BLaER1 treated with 17β-estradiol and CSF1 and Interleukin-3, amounts not matched to agents 10 nM and 100 nM (cell line): ENCODE measurements around the gene PABPN1L.

Source experiments
- H3K27ac ChIP-seq, 11 experiments: shearing (Covaris generic); formaldehyde crosslinking; 2 replicates each; pipeline ENCODE4 v1.8.1; 2022
- H3K27me3 ChIP-seq, 11 experiments: shearing (Covaris generic); formaldehyde crosslinking; 2 replicates each; pipeline ENCODE4 v1.8.1; 2022
- H3K36me3 ChIP-seq, 11 experiments: shearing (Covaris generic); formaldehyde crosslinking; 2 replicates each; pipeline ENCODE4 v1.8.1; 2022
- H3K4me1 ChIP-seq, 10 experiments: shearing (Covaris generic); formaldehyde crosslinking; 2 replicates each; pipeline ENCODE4 v1.8.1; 2022
- H3K4me2 ChIP-seq, 11 experiments: shearing (Covaris generic); formaldehyde crosslinking; 2 replicates each; pipeline ENCODE4 v1.8.1; 2022
- H3K4me3 ChIP-seq, 10 experiments: shearing (Covaris generic); formaldehyde crosslinking; 2 replicates each; pipeline ENCODE4 v1.8.1; 2022
- H3K9ac ChIP-seq, 11 experiments: shearing (Covaris generic); formaldehyde crosslinking; 2 replicates each; pipeline ENCODE4 v1.8.1; 2022
- H3K9me3 ChIP-seq, 11 experiments: shearing (Covaris generic); formaldehyde crosslinking; replicated peaks in 1 of 11; 2 replicates each; pipeline ENCODE4 v1.8.1; 2022
- H4K20me1 ChIP-seq, 11 experiments: shearing (Covaris generic); formaldehyde crosslinking; 2 replicates each; pipeline ENCODE4 v1.8.1; 2022
- Cebpa-rat ChIP-seq, 11 experiments: shearing (Covaris generic); IDR thresholded peaks; 2 replicates each; pipeline ENCODE4 v1.8.1; 2022

The PABPN1L gene

GRCh38 chr16:88868974-88869672 lies 2.7 kb upstream of the PABPN1L start:
- TF ChIP-seq Cebpa-rat (IDR thresholded peaks at IDR 0.05) = no peak
- H3K4me3 ChIP-seq = no peak overlapping the region
- H3K4me2 ChIP-seq = peak overlapping the region in 3 of 11 experiments; percentile 21 to 65 (median 55); a peak in 5 of 22 replicates
- peaks cover 0 to 56% (median 15%) of the 10 kb centered on the region in 11 experiments; a peak in 12 of 22 replicates for H4K20me1 ChIP-seq
- H3K27ac ChIP-seq = no peak overlapping the region
- peaks cover 25 to 41% (median 33%) of the 10 kb centered on the region in 11 experiments for H3K27me3 ChIP-seq
- peaks cover 0 to 2% (median 0%) of the 10 kb centered on the region in 11 experiments; a peak in 1 of 22 replicates for H3K36me3 ChIP-seq
- no peaks in the 10 kb centered on the region for H3K9me3 ChIP-seq
- H3K9ac ChIP-seq = no peak overlapping the region
- peaks cover 16 to 73% (median 49%) of the 10 kb centered on the region in 10 experiments for H3K4me1 ChIP-seq

GRCh38 chr16:88867581-88868246 lies 1.3 kb upstream of the PABPN1L start:
- H3K4me3 ChIP-seq = no peak overlapping the region
- no peaks in the 10 kb centered on the region for H3K9me3 ChIP-seq
- H3K4me1 ChIP-seq = peaks cover 16 to 82% (median 59%) of the 10 kb centered on the region in 10 experiments
- peaks cover 0 to 56% (median 13%) of the 10 kb centered on the region in 11 experiments; a peak in 12 of 22 replicates for H4K20me1 ChIP-seq
- peaks cover 25 to 41% (median 33%) of the 10 kb centered on the region in 11 experiments for H3K27me3 ChIP-seq
- H3K36me3 ChIP-seq = peaks cover 1 to 9% (median 4%) of the 10 kb centered on the region in 11 experiments; a peak in 16 of 22 replicates
- H3K27ac ChIP-seq = no peak overlapping the region
- no peak for TF ChIP-seq Cebpa-rat (IDR thresholded peaks at IDR 0.05)
- no peak overlapping the region for H3K9ac ChIP-seq
- peak overlapping the region in 7 of 11 experiments; percentile 24 to 65 (median 58); a peak in 12 of 22 replicates for H3K4me2 ChIP-seq

GRCh38 chr16:88865742-88866141 lies 718 bp downstream of the PABPN1L start:
- peaks cover 0 to 60% (median 6%) of the 10 kb centered on the region in 11 experiments; a peak in 14 of 22 replicates for H4K20me1 ChIP-seq
- no peak for TF ChIP-seq Cebpa-rat (IDR thresholded peaks at IDR 0.05)
- H3K4me1 ChIP-seq = peaks cover 6 to 79% (median 63%) of the 10 kb centered on the region in 10 experiments
- no peak overlapping the region for H3K4me3 ChIP-seq
- peaks cover 13 to 28% (median 21%) of the 10 kb centered on the region in 11 experiments for H3K27me3 ChIP-seq
- peaks cover 21 to 29% (median 24%) of the 10 kb centered on the region in 11 experiments for H3K36me3 ChIP-seq
- H3K27ac ChIP-seq = no peak overlapping the region
- H3K4me2 ChIP-seq = peak overlapping the region in 8 of 11 experiments; percentile 8 to 65 (median 56); a peak in 14 of 22 replicates
- H3K9ac ChIP-seq = peak overlapping the region in 3 of 11 experiments; percentile 7 to 29 (median 24); a peak in 2 of 22 replicates
- H3K9me3 ChIP-seq = no peaks in the 10 kb centered on the region

- Histone ChIP-seq H3K9ac (0 out of 22 replicates have a peak overlapping the region, but pooled peaks of 2 of the 11 experiments have one; percentile 7 to 24), H3K4me3 (no peak overlapping the region), H3K4me1 (peaks cover 6 to 79% (median 63%) of the 10 kb centered on the region in 10 experiments), H3K27ac (no peak overlapping the region), H3K36me3 (peaks cover 25 to 33% (median 28%) of the 10 kb centered on the region in 11 experiments), H3K27me3 (peaks cover 9 to 24% (median 17%) of the 10 kb centered on the region in 11 experiments), H4K20me1 (peaks cover 0 to 61% (median 6%) of the 10 kb centered on the region in 11 experiments; a peak in 14 of 22 replicates), H3K4me2 (peak overlapping the region in 7 of 11 experiments; percentile 8 to 65 (median 55); a peak in 5 of 22 replicates), H3K9me3 (no peaks in the 10 kb centered on the region)
- no peak for TF ChIP-seq Cebpa-rat (IDR thresholded peaks at IDR 0.05)
These were observed 1.1 kb downstream of the PABPN1L start for GRCh38 chr16:88865310-88865709.

- H3K4me2 ChIP-seq = peak overlapping the region in 7 of 11 experiments; percentile 23 to 64 (median 52); a peak in 6 of 22 replicates
- H3K27me3 ChIP-seq = peaks cover 1 to 16% (median 10%) of the 10 kb centered on the region in 11 experiments; a peak in 18 of 22 replicates
- H4K20me1 ChIP-seq = peaks cover 0 to 64% (median 6%) of the 10 kb centered on the region in 11 experiments; a peak in 13 of 22 replicates
- H3K4me1 ChIP-seq = peaks cover 14 to 85% (median 70%) of the 10 kb centered on the region in 10 experiments
- H3K4me3 ChIP-seq = no peak overlapping the region
- peak overlapping the region in 2 of 11 experiments; percentile 35 to 56; a peak in 1 of 22 replicates for H3K9ac ChIP-seq
- no peak for TF ChIP-seq Cebpa-rat (IDR thresholded peaks at IDR 0.05)
- no peaks in the 10 kb centered on the region for H3K9me3 ChIP-seq
- H3K27ac ChIP-seq = peak overlapping the region in 3 of 11 experiments; percentile 21 to 97 (median 25); a peak in 2 of 22 replicates
- H3K36me3 ChIP-seq = peaks cover 25 to 37% (median 33%) of the 10 kb centered on the region in 11 experiments
These were observed 1.9 kb downstream of the PABPN1L start for GRCh38 chr16:88864521-88864920.

- H3K36me3 ChIP-seq = peaks cover 25 to 40% (median 33%) of the 10 kb centered on the region in 11 experiments
- H3K4me3 ChIP-seq = no peak overlapping the region
- peaks cover 0 to 63% (median 6%) of the 10 kb centered on the region in 11 experiments; a peak in 12 of 22 replicates for H4K20me1 ChIP-seq
- peak overlapping the region in 8 of 11 experiments; percentile 23 to 64 (median 52); a peak in 12 of 22 replicates for H3K4me2 ChIP-seq
- H3K9me3 ChIP-seq = no peaks in the 10 kb centered on the region
- peaks cover 18 to 87% (median 74%) of the 10 kb centered on the region in 10 experiments for H3K4me1 ChIP-seq
- H3K27me3 ChIP-seq = peaks cover 0 to 11% (median 5%) of the 10 kb centered on the region in 11 experiments; a peak in 13 of 22 replicates
- peak overlapping the region in 5 of 11 experiments; percentile 6 to 56 (median 31); a peak in 5 of 22 replicates for H3K9ac ChIP-seq
- H3K27ac ChIP-seq = peak overlapping the region in 4 of 11 experiments; percentile 21 to 97 (median 40); a peak in 5 of 22 replicates
- no peak for TF ChIP-seq Cebpa-rat (IDR thresholded peaks at IDR 0.05)
These were observed 2.4 kb downstream of the PABPN1L start for GRCh38 chr16:88864099-88864498.

GRCh38 chr16:88863426-88863825 lies 3.0 kb downstream of the PABPN1L start:
- H3K4me3 ChIP-seq = no peak overlapping the region
- peaks cover 0 to 5% (median 0%) of the 10 kb centered on the region in 11 experiments; a peak in 1 of 22 replicates for H3K27me3 ChIP-seq
- H3K4me2 ChIP-seq = peak overlapping the region in 8 of 11 experiments; percentile 23 to 64 (median 52); a peak in 12 of 22 replicates
- H3K27ac ChIP-seq = peak overlapping the region in 4 of 11 experiments; percentile 21 to 97 (median 52); a peak in 6 of 22 replicates
- H3K4me1 ChIP-seq = peaks cover 25 to 89% (median 80%) of the 10 kb centered on the region in 10 experiments
- peak overlapping the region in 6 of 11 experiments; percentile 3 to 56 (median 28); a peak in 8 of 22 replicates for H3K9ac ChIP-seq
- no peaks in the 10 kb centered on the region for H3K9me3 ChIP-seq
- H4K20me1 ChIP-seq = peaks cover 0 to 64% (median 7%) of the 10 kb centered on the region in 11 experiments; a peak in 12 of 22 replicates
- peaks cover 25 to 46% (median 36%) of the 10 kb centered on the region in 11 experiments for H3K36me3 ChIP-seq
- TF ChIP-seq Cebpa-rat (IDR thresholded peaks at IDR 0.05) = no peak

GRCh38 chr16:88862968-88863367 lies 3.5 kb downstream of the PABPN1L start:
- no peak for TF ChIP-seq Cebpa-rat (IDR thresholded peaks at IDR 0.05)
- peak overlapping the region in 3 of 11 experiments; percentile 31 to 56 (median 46); a peak in 3 of 22 replicates for H3K9ac ChIP-seq
- H3K36me3 ChIP-seq = peaks cover 25 to 49% (median 36%) of the 10 kb centered on the region in 11 experiments
- peaks cover 0 to 68% (median 10%) of the 10 kb centered on the region in 11 experiments; a peak in 12 of 22 replicates for H4K20me1 ChIP-seq
- peak overlapping the region in 3 of 11 experiments; percentile 47 to 98 (median 97); a peak in 6 of 22 replicates for H3K27ac ChIP-seq
- H3K9me3 ChIP-seq = no peaks in the 10 kb centered on the region
- 0 out of 22 replicates have a peak, but pooled peaks cover 0 to under 1% (median 0%) of the 10 kb centered on the region in 11 experiments for H3K27me3 ChIP-seq
- H3K4me1 ChIP-seq = peaks cover 29 to 89% (median 84%) of the 10 kb centered on the region in 10 experiments
- H3K4me2 ChIP-seq = peak overlapping the region in 2 of 11 experiments; percentile 52 to 57; a peak in 2 of 22 replicates
- no peak overlapping the region for H3K4me3 ChIP-seq
